ENCODE measurements around the gene HSPA4.
"Not testable (repeated sequence)": the region's sequence is repeated elsewhere in the genome, so short reads cannot be mapped to it uniquely, and the experiment has no call there.

HSPA4 gene

GRCh38 chr5:133124891-133125290 lies 73.1 kb downstream of the HSPA4 start:
- DNase-seq (no peak), ATAC-seq (no peak)

GRCh38 chr5:133128066-133128465 lies 76.3 kb downstream of the HSPA4 start:
- no peak for ATAC-seq
- DNase-seq = no peak

GRCh38 chr5:133129289-133129688 lies 77.5 kb downstream of the HSPA4 start:
- ATAC-seq = no peak
- no peak for DNase-seq

GRCh38 chr5:133129950-133130349 lies 78.1 kb downstream of the HSPA4 start:
- DNase-seq = no peak
- no peak for ATAC-seq

- no peak for DNase-seq
- ATAC-seq = no peak
These were observed 78.7 kb downstream of the HSPA4 start for GRCh38 chr5:133130387-133131118.

GRCh38 chr5:133132717-133133116 lies 80.9 kb downstream of the HSPA4 start:
- DNase-seq (no peak), ATAC-seq (no peak)

GRCh38 chr5:133133241-133133640 lies 81.4 kb downstream of the HSPA4 start:
- DNase-seq, ATAC-seq: not testable (repeated sequence)

- not testable (repeated sequence) for ATAC-seq, DNase-seq
These were observed 85.1 kb downstream of the HSPA4 start for GRCh38 chr5:133136890-133137289.

GRCh38 chr5:133140311-133140710 lies 88.5 kb downstream of the HSPA4 start:
- ATAC-seq (no peak), DNase-seq (no peak)

GRCh38 chr5:133141746-133142145 lies 89.9 kb downstream of the HSPA4 start:
- DNase-seq = no peak
- ATAC-seq = no peak

- no peak for DNase-seq
- no peak for ATAC-seq
These were observed 91.0 kb downstream of the HSPA4 start for GRCh38 chr5:133142782-133143181.

GRCh38 chr5:133144245-133144981 lies 92.6 kb downstream of the HSPA4 start:
- ATAC-seq (no peak), DNase-seq (no peak)

GRCh38 chr5:133145436-133146170 lies 93.8 kb downstream of the HSPA4 start:
- no peak for ATAC-seq
- no peak for DNase-seq

GRCh38 chr5:133147411-133147810 lies 95.6 kb downstream of the HSPA4 start:
- ATAC-seq (no peak), DNase-seq (peak; percentile 7)

GRCh38 chr5:133147815-133148567 lies 96.2 kb downstream of the HSPA4 start:
- ATAC-seq (no peak), DNase-seq (no peak)

GRCh38 chr5:133149345-133149744 lies 97.5 kb downstream of the HSPA4 start:
- ATAC-seq = no peak
- DNase-seq = no peak

GRCh38 chr5:133150909-133151544 lies 99.2 kb downstream of the HSPA4 start:
- ATAC-seq = no peak
- no peak for DNase-seq

GRCh38 chr5:133154274-133155075 lies 102.7 kb downstream of the HSPA4 start:
- DNase-seq (no peak), ATAC-seq (no peak)

- ATAC-seq (no peak), DNase-seq (no peak)
These were observed 103.6 kb downstream of the HSPA4 start for GRCh38 chr5:133155326-133155969.
